Measurements from ENCODE around the gene LAMP5.
A peak's percentile ranks its signal among the peaks of the same experiment; 100 is the strongest.

The LAMP5 gene

DNA sequence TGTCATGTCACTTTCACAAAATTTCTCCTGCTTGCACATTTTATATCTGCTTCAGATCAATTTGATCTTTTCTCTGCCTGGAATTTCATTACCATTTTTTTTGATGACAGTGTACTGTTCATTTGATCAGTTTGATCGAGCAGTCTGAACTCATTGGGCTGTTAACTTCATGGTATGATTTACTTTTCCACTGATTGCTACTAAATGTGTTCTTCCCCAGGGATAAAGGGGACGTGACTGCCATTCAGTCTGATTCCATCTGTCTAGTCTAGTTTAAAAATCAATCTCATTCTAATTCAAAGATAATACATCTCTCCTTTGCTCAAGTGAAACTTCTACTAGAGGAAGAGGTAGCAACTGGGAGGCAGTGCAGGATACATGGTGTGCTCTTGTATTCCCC lies 21.1 kb downstream of the LAMP5 start:
- DNase-seq (ENCODE audit: low spot score) = no peak

DNA sequence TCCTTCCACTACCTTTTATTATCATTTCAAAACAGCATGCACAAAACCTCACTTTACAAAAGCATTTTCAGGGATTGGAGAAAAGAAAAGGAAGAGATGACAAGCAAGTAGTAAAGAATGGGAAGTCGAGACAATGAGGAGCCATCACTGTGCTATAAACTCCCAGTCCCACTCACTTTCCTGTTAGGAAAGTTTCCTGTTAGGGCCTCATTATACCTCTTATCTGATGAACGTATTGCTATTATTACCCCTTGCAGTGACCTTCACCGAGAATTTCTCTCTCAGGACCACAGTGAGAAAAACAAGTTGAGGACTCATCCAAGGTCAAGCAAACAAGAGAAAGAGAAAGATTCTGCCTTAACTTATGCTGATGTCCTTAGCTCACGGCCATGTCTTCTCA lies 28.8 kb downstream of the LAMP5 start:
- peak; percentile 37 for DNase-seq (ENCODE audit: low spot score)

DNA sequence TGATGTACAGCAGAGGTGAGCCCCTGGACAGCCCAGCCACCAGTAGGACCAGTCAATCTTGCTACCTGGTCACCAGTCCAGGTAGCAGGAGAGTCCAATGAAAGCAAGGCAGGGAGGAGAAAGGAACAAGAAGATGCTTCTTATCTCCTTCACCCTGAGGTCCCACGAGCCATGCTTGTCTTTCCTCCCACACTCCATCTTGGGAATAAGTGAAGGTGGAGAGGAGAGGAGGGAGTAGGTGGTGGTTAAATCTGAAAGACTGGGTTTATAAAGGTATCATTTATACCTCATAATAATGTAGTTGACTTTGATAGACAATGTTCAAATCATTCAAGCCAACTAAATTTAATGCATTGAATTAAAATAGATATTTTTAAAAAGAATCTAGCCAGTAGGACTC lies 35.9 kb downstream of the LAMP5 start:
- no peak for DNase-seq (ENCODE audit: low spot score)

DNA sequence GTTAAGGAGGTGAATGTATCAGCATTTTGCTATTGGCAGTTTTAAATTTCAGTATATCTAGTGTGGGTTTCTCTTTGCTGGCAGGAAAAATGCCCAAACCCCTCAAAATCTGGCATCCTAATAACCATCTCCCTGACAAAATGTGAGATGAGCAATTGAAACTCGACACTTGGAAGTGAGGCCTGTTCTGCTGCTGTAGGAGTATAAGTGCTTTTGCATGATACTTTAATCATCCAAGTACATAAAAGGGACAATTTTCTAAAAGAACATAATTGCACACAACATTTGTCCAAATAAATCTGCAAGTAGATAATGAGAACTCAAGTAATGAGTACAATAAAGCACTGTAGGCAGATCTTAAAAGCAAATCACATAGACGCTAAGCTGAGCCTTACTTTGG lies 36.5 kb downstream of the LAMP5 start:
- no peak for DNase-seq (ENCODE audit: low spot score)

DNA sequence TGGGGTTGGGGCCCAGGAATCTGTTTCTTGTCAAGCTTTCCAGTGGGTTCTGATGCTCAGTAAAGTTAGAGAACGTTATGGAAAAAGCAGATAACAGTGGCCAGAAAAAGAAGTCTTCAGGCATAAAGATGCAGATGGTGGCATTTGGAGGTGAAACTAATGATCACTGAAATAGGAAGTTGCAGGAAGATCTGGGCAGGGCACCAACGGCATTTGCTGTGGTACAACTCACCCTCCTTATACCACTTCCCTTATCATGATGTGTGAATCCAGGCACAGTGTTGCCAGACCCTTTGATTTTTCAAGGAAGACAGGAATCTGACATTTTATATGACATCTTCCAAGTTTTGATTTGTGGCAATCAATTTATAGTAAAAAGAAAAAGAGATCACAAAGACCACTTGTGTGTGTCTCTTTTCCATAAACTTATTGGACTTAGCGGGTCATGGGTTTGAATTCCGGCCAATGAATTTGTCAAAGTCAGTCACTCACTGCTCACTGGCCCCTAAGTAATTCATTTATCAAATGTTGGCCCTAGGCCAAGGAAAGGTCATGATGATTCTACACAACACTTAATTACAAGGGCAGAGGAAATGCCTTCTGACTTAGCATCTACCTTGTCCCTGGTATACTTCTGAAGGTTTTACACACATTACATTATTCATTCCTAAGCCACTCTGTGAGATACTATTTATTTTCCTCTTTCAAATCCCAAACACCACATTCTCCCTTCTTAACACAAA lies 37.6 kb downstream of the LAMP5 start:
- peak; percentile 35 for DNase-seq (ENCODE audit: low spot score)

DNA sequence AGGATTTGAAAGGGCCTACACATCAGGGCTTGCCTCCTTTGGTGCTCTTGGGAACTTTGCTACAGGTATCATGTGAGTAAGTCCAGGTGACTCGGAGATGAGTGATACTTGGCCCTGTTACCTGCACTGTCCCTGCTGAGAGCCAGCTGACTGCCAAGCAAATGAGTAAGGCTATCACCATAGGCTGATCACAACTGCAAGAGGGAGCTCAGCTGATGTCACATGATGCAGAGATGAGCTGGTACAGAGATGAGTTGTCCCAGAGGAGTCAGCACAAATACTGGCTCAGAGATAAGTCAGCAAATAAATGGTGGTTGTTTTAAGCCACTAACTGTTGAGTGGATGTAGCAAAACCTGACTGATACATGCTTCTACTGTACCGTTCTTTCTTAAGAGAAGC lies 41.4 kb downstream of the LAMP5 start:
- DNase-seq (ENCODE audit: low spot score) = no peak

DNA sequence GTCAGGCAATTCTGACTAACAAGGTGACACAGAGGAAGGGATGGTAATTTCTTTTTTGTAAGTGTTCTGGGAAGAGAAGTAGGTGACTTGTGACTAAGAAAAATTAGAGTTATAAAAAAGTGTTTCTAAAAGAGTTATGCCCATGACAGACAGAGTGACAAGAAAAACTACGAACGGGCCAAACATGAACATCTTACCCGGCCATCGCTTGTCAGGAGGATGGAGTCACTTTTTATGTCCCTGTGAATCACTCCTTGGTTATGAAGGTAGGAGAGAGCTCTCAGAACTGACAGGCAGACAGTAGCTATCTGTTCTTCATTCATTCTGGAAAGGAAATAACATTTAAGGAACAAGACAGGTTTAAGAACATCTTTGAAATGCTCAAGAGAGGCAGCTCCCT lies 43.0 kb downstream of the LAMP5 start:
- DNase-seq (ENCODE audit: low spot score) = no peak

DNA sequence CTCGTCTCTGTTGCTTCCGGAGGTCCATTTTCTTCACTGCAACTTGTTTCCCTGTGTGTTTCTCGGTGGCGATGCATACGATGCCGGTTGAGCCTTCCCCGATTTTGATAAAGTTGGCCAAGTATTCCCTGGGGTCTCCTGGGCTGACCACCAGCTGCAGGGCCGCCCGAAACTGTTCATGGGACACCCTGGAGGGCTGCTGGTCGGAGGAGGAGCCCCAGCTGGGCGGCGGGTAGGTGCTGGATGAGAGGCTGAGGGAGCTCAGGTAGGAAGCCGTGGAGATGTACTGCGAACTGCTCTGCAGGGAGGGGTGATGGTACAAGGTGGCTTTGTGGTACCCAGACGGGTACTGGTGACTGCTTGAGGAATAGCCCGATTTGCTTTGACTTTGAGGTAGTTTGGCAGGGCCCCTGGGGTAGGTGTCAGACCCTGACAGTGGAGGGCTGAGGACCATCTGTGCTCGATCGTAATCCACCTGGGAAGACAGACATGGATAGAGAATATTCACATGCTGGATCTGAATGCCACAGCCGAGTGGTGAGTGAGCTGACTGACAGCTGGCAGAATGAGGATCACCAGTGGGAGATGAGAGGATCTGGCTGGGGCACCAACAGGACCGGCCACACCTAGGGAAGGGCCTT lies 51.6 kb downstream of the LAMP5 start:
- DNase-seq (ENCODE audit: low spot score) = no peak

DNA sequence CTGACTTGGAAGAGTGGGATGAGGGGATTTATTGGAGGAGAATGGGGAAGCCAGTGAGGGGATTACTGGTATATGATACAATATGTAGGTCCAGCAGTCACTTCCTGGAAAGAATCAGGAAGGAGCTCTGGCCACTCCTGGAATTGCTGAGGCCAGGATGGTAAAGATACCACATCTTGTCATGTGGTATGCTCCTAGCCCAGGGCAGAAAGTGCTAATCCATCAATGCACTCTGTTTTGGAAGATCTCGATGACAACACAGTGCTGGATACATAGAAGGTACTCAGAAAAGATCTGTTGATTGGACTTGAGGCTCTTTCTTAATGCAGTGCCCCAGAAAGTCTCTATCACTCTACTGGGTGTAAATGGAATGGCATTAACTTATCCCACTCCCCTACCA lies 52.6 kb downstream of the LAMP5 start:
- no peak for DNase-seq (ENCODE audit: low spot score)

DNA sequence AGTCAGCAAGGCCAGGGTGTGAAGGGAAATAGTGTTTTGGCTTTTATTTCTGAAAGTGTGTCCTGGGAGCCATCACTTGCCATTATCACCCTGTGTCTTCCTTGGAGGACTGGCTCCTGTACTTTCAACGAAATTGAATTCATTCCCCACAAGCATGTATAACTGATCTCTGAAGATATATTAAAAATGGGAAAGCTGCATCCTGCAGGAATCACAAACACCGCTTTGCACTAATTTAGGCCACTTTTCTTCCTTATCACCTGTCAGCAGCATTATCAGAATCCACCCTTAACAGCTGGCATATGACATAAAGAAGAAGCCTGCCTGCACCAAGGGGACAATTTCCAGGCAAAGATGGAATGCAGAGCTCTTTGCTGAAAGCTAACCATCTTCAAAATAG lies 56.2 kb downstream of the LAMP5 start:
- no peak for DNase-seq (ENCODE audit: low spot score)

DNA sequence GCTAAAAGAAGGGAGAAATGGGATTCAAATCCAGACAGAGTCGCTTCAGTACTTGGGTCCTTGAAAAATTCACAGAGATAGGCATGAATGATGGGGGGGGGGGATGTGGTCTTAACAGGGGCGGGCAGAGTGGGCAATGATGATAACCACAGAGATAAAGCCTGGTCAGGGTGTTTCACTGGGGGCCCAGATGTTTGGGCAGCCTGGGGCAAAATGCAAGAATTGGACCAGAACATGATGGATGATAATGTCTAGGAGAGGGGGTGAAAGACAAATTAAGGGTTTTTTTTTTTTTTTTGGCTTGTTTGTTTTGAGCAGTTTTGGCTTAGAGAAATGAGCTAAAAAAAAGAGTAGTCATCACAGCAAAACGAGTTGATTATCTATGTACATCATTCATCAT lies 57.4 kb downstream of the LAMP5 start:
- DNase-seq (ENCODE audit: low spot score) = no peak

DNA sequence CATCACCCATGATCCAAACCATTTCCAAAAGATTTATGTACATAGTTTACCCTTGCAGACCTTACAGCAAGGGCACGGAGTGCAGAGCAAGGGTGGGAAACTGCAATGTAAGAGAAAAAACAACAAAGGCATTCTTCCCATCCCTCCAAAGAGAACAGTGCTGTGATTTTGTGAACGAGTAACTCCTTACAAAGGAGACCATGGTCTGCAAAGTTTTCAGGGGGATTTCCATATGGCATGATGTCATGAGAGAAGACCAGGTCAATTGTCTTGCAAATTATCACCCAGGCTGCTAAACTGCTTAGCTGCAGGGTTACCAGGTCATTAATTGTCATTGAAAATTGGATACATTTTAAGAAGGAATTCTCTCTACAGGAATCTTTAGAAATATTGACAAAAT lies 58.3 kb downstream of the LAMP5 start:
- no peak for DNase-seq (ENCODE audit: low spot score)

DNA sequence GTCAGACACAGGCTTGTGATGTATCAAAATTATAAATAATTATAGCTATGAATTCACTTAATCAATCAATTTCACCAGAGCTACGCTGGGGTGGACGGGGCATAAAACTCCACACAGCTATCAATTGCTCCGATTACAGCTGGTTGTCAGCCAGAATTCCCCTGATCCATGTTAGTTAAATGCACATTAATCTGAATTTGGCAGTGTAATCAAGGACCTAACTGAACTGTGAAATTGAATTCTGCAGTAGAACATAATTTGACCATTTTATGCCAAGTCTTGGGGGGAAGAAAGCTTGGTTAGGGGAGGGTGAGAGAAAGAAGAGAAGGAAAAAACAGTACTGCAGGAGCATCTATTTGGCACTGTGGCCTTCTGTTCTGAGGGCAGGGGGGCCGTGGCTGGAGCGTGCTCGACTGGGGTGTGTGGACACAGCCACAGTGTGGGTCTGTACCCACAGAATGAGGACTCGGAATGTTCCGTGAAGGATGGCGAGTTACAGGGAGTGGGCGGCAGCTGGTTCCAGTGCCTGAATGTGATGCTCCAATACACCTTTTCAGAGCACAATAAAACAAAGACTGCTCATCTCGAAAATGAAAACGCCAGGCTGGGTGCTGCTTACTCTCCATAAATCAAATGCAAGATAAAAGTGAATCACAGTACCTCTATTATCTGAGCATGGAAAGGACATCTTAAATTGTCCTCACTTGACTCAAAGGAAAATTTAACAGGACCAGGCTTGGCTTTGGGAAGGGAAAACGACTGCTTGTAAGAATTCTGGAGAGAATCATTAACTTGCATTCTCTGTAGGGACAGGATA lies 59.2 kb downstream of the LAMP5 start:
- DNase-seq (ENCODE audit: low spot score) = no peak

DNA sequence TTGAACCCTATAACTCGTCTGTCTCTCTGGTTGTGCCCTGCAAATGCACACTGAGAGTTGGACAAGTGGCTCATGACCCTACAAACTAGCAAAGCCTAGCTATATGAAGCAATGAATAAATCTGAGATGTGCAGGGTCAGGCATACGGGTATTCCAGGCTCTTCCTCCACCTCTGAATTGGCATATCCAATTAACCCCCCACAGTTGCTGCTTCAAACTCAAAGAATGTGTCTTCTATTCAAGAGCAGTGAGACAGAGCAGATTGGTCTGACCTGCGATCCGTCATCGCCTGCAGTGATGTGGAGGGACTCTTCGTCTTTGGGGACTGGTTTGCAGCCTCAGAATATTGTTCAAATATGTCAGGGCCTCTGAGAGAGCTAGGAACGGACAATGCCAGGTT lies 59.8 kb downstream of the LAMP5 start:
- no peak for DNase-seq (ENCODE audit: low spot score)

DNA sequence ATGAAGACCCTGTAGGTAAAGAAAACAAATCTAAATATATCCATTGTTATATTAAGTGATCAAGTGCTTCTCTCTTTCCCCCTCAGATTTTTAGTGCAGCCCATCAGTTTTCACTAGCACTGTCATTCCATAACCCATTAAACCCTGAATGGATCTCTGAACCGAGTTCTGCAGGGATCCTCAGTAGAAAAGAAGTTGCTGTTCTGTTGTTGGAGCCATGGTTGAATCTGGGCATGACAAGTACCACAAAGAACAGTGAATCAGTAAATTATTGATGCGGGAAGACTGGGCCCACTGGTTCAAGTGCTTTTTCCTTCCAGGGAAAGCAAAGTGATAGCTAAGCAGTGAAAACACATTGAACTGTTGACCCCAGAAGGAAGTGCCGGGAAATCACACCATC lies 60.4 kb downstream of the LAMP5 start:
- DNase-seq (ENCODE audit: low spot score) = no peak

DNA sequence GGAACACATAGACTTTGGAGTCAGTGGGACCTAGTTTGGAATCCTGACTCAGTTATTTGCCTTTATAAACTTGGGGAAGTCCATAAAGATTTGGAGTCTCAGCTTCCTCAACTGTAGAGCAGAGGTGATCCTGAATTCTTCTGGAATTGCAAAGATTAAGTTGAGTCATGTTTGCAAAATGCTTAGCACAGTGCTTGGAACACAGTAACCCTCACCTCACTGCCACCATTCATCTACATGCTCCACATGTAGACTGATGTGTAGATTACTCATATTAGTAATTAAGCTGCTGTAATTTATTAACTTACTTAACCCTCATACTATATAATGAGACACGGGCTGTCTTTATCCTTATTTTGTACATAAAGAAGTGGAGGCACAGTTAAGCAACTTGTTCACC lies 61.4 kb downstream of the LAMP5 start:
- no peak for DNase-seq (ENCODE audit: low spot score)

DNA sequence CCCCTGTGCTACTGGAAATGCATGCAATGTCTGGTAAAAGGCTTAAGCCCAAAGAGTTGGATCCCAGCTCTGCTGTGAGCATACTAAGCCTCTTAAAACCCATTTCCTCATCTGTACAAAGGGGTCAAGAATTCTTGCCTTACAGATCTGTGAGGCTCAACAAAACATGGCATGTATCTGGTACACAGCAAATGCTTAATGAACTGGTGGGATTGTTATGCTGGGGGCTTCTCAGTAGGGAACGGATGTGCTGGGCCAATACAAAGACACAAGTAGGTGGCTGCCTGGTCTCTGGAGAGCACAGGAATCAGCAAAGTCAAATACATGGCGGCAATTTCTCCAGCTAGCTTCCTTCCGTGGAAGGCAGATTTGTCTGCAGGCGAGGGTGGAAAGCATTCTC lies 62.3 kb downstream of the LAMP5 start:
- no peak for DNase-seq (ENCODE audit: low spot score)

DNA sequence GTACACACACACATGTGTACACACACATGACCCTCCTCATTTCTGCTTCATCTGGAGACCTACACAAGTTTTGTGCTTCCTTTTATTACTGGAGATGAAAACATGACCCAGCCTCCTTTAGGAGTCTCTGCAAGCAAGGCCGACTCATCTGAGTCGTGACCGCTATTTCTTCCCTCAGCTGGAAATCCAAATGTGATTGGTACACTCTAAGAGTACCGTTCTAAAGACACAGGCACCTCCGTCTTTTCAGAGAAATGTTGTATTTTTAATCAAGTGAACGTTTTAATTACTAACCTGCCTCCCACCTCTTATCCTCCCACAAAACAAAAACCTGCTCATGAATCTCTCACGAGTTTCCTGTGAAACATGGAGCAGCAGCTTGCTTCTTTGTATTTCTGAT lies 63.0 kb downstream of the LAMP5 start:
- no peak for DNase-seq (ENCODE audit: low spot score)

DNA sequence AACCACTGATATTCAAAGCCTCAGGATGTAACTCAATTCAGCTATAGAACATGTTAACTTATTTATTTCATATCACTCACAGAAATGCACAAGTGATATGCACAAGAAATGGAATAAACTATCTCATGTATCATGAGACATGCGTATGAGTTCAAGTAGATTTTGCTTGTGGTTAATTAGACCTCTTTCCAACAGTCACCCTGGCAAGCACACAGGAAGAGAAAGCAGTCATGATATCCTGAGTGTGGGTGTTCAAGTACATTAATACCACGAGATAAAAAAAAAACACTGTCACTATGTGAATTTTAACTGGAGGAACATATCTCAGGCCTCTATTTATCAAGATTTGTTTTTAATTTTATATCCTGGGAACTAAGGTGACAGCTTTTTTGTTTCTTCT lies 64.2 kb downstream of the LAMP5 start:
- DNase-seq (ENCODE audit: low spot score) = no peak
